Coronary artery (tissue), 2 donors: Measurements from ENCODE around the gene LBH.

Experiments
- DNase-seq: peaks from one replicate; pipeline ENCODE4 v3.0.0-alpha.2; 2017; ENCODE audit warnings: low spot score
- H3K27ac ChIP-seq, 2 donors: fragments of 200-600 bp; sonication (generic); one replicate each; pipeline ENCODE4 v1.5.1; 2016 to 2019
- H3K4me3 ChIP-seq: fragments of 200-600 bp; sonication (generic); 2 replicates; pipeline ENCODE4 v1.5.1; 2016; ENCODE audit warnings: mild to moderate bottlenecking, moderate library complexity
- TF ChIP-seq, protein P1 (sequence below): fragments of 200-600 bp; sonication (generic); IDR thresholded peaks from one replicate; pipeline ENCODE4 v1.5.1; 2019; ENCODE audit warnings: antibody characterized with exemption

The LBH gene

GRCh38 chr2:30226144-30227032 lies 4.9 kb upstream of the LBH start:
- peak overlapping the region; percentile 69 to 85 for H3K27ac ChIP-seq
- peak; percentile 69 for DNase-seq
- TF ChIP-seq, protein P1, sequence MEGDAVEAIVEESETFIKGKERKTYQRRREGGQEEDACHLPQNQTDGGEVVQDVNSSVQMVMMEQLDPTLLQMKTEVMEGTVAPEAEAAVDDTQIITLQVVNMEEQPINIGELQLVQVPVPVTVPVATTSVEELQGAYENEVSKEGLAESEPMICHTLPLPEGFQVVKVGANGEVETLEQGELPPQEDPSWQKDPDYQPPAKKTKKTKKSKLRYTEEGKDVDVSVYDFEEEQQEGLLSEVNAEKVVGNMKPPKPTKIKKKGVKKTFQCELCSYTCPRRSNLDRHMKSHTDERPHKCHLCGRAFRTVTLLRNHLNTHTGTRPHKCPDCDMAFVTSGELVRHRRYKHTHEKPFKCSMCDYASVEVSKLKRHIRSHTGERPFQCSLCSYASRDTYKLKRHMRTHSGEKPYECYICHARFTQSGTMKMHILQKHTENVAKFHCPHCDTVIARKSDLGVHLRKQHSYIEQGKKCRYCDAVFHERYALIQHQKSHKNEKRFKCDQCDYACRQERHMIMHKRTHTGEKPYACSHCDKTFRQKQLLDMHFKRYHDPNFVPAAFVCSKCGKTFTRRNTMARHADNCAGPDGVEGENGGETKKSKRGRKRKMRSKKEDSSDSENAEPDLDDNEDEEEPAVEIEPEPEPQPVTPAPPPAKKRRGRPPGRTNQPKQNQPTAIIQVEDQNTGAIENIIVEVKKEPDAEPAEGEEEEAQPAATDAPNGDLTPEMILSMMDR: no peak
- H3K4me3 ChIP-seq: no peak overlapping the region

DNA sequence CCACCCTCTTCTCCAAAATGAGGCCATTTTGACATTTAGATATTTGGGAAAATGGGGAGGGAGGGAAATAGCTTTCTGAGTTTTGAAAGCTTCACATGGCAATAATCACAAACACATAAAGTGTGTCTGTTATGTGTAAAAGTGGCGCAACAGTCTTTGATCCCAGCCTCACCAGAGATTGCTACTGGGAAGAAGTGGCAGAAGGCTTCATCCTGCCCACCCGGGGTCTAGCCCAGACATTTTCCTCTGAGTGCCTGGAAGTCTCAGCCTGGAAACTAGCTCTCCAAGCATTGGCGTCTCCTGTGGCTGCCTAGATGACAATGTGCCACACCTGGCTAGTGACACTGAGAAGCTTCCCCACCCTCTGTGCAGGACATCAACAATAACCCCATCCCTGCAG lies 1.7 kb upstream of the LBH start:
- Histone ChIP-seq H3K27ac (peak overlapping the region in 1 of 2 donors; percentile 24), H3K4me3 (no peak overlapping the region)
- TF ChIP-seq, protein P1: no peak
- no peak for DNase-seq

DNA sequence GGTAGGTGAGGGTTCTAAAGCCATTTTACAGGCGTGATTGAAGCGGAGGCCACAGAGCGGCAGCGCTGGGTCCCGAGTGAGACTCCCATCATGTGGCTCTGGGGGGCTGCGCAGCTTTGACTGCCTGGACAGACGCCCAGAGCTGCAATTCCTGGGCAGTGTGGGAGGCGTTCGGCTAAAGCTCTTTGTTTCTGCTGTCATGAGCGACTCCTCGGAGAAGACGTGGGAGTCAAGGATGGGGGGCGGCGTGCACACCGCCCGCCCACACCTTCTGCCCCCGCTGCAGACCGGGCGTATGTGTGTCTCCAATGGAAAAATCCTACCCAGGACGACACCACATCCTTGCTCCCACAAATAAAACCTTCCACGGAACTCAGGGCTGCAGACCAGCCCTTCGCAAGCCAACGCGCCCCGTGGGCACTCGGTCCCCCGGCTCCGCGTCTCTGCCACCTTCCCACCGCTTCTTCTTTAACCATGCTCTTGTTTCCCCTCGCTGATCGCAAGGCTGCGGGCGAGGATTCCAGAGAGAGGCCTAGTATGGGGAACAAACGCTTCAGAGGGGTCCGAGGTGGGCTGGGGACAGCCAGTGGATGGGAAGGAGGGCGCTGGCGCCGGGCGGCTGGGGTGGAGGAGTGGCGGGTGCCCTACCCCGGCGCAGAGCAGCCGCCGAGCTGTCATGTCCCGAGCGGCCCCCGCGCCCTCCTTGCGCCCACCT lies 680 bp upstream of the LBH start:
- Histone ChIP-seq H3K27ac (peak overlapping the region; percentile 90 to 99), H3K4me3 (peak overlapping the region; percentile 98)
- TF ChIP-seq, protein P1: no peak
- peak; percentile 86 for DNase-seq

DNA sequence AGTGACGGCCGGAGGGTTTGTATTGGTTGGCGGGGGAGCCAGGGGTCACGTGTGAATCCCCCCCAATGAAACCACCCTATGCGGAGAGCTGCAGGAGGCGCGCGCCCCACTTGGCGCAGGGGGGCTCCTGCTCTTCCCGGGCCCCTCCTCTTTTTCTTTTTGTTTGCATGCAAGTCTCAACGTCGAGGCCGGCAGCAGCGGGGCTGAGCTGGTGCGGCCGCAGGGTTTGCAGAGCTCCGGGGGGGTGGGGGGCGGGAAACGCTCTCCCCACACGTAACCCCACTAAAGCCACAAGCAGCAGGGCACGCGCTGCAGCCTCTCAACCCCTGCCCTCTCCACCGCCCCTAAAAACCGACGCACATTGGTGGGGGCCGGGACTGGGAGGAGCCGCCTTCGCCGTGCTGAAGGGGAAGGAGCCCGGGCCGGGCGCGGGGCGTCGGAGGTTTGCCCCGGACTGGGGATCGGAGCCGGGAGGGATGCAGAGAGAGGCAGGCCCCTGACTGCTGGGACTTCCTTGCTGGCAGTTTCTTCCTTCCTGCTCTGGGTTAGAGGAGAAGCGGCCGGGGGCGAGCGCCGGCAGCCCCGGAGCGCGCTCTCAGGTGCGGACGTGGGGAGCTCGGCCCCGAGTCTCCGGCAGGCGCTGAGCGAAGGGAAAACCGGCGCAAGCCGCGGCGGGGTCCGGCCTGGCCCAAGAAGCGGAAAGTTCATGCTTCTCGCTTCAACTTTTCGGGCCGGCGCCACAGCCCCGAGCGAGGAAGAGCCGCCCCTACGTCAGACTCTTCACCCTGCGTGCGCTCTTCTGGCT lies 864 bp downstream of the LBH start:
- TF ChIP-seq, protein P1: no peak
- peak; percentile 83 for DNase-seq
- Histone ChIP-seq H3K27ac (peak overlapping the region; percentile 90 to 99), H3K4me3 (peak overlapping the region; percentile 98)

GRCh38 chr2:30232801-30233130 lies 1.4 kb downstream of the LBH start:
- H3K27ac ChIP-seq: peak overlapping the region; percentile 90 to 99
- TF ChIP-seq, protein P1: no peak
- H3K4me3 ChIP-seq: peak overlapping the region; percentile 98
- peak; percentile 74 for DNase-seq

GRCh38 chr2:30233271-30234009 lies 2.1 kb downstream of the LBH start:
- Histone ChIP-seq H3K27ac (peak overlapping the region; percentile 90 to 99), H3K4me3 (peak overlapping the region; percentile 98)
- TF ChIP-seq, protein P1: no peak
- DNase-seq: peak; percentile 52
